CD14-positive monocyte (primary cell): ENCODE data around the gene FAM20C. TPM values are rescaled to one million over a fixed set of nuclear protein-coding genes. Genes with fewer than 3 reads are reported as not detected.

Source experiments
- DNase-seq, 3 donors: peaks; one replicate each; pipeline ENCODE4 v3.0.0-alpha.2; 2011 to 2022
- H2AFZ ChIP-seq: 2 replicates; pipeline ENCODE4 v1.6.0; 2012; ENCODE audit warnings: mild to moderate bottlenecking, low read depth, low read length, inconsistent platforms; ENCODE audit not compliant: insufficient read depth, poor library complexity, severe bottlenecking
- H3K27ac ChIP-seq, 2 donors: 1 replicate in 1 of 2; 2 replicates in 1 of 2; pipeline ENCODE4 v1.5.1; 2012 to 2013; ENCODE audit warnings: low read length in 2 of 2, control low read depth in 1 of 2, inconsistent platforms in 1 of 2, low read depth in 1 of 2, mild to moderate bottlenecking in 1 of 2
- H3K27me3 ChIP-seq, 2 donors: one replicate each; pipeline versions ENCODE4 v1.6.0 to v1.6.1; 2011 to 2013; ENCODE audit warnings: low read length in 2 of 2; ENCODE audit not compliant: control insufficient read depth in 2 of 2, insufficient read depth in 2 of 2
- H3K36me3 ChIP-seq, 2 donors: replicated peaks in 1 of 2; 1 replicate in 1 of 2; 2 replicates in 1 of 2; pipeline versions ENCODE4 v1.5.1 to v1.6.1; 2012 to 2013; ENCODE audit warnings: low read length in 2 of 2, control low read depth in 1 of 2, inconsistent platforms in 1 of 2, mild to moderate bottlenecking in 1 of 2; ENCODE audit not compliant: insufficient read depth in 2 of 2, control insufficient read depth in 1 of 2
- H3K4me1 ChIP-seq, 2 donors: 1 replicate in 1 of 2; 2 replicates in 1 of 2; pipeline versions ENCODE4 v1.5.1 to v1.6.1; 2012 to 2013; ENCODE audit warnings: low read length in 2 of 2, control low read depth in 1 of 2, inconsistent platforms in 1 of 2, mild to moderate bottlenecking in 1 of 2, moderate library complexity in 1 of 2; ENCODE audit not compliant: insufficient read depth in 2 of 2, control insufficient read depth in 1 of 2
- H3K4me2 ChIP-seq: replicated peaks from 2 replicates; pipeline ENCODE3; 2012; ENCODE audit warnings: low read length, moderate library complexity, mild to moderate bottlenecking; ENCODE audit not compliant: poor library complexity, severe bottlenecking; ENCODE audit errors: extremely low read depth
- H3K4me3 ChIP-seq, 3 experiments: fragments of 200-600 bp in 1 of 3; sonication (generic) in 1 of 3; replicated peaks in 1 of 3; 1 replicate in 2 of 3; 2 replicates in 1 of 3; pipeline ENCODE4 v1.5.1; 2011 to 2013; ENCODE audit warnings: low read length in 3 of 3, mild to moderate bottlenecking in 3 of 3, control low read depth in 2 of 3, low read depth in 2 of 3, inconsistent platforms in 1 of 3, moderate library complexity in 1 of 3
- H3K79me2 ChIP-seq: 2 replicates; pipeline ENCODE4 v1.6.0; 2012; ENCODE audit warnings: mild to moderate bottlenecking, control low read depth, inconsistent platforms, low read length, moderate library complexity; ENCODE audit not compliant: insufficient read depth
- H3K9ac ChIP-seq: 2 replicates; pipeline ENCODE4 v1.6.0; 2017; ENCODE audit warnings: low read length, mild to moderate bottlenecking; ENCODE audit not compliant: insufficient read depth, poor library complexity, severe bottlenecking
- H3K9me3 ChIP-seq, 2 donors: replicated peaks in 1 of 2; 1 replicate in 1 of 2; 2 replicates in 1 of 2; pipeline versions ENCODE4 v1.5.1 to v1.6.1; 2012 to 2013; ENCODE audit warnings: low read length in 2 of 2, control low read depth in 1 of 2; ENCODE audit not compliant: control insufficient read depth in 1 of 2, insufficient read depth in 1 of 2
- H4K20me1 ChIP-seq: 2 replicates; pipeline ENCODE4 v1.6.0; 2012; ENCODE audit warnings: mild to moderate bottlenecking, low read length, control low read depth, moderate library complexity; ENCODE audit not compliant: insufficient read depth
- H3K27ac Mint-ChIP-seq, 7 donors: one replicate each; pipeline ENCODE4 v1.8.0; 2020; ENCODE audit warnings: mild to moderate bottlenecking in 7 of 7, mixed read lengths in 7 of 7, moderate library complexity in 6 of 7, inconsistent platforms in 2 of 7
- H3K27me3 Mint-ChIP-seq, 3 donors: one replicate each; pipeline ENCODE4 v1.8.0; 2021 to 2022; ENCODE audit warnings: low read depth in 3 of 3, mild to moderate bottlenecking in 3 of 3, mixed read lengths in 3 of 3, moderate library complexity in 3 of 3, inconsistent platforms in 1 of 3
- H3K36me3 Mint-ChIP-seq, 2 donors: one replicate each; pipeline ENCODE4 v1.8.0; 2020; ENCODE audit warnings: mixed read lengths in 2 of 2, inconsistent platforms in 1 of 2, mild to moderate bottlenecking in 1 of 2
- H3K4me1 Mint-ChIP-seq: one replicate; pipeline ENCODE4 v1.8.0; 2020; ENCODE audit warnings: mild to moderate bottlenecking, mixed read lengths
- H3K4me3 Mint-ChIP-seq, 2 donors: one replicate each; pipeline ENCODE4 v1.8.0; 2020; ENCODE audit warnings: mild to moderate bottlenecking in 2 of 2, mixed read lengths in 2 of 2, moderate library complexity in 1 of 2
- H3K9me3 Mint-ChIP-seq, 7 donors: one replicate each; pipeline ENCODE4 v1.8.0; 2020 to 2022; ENCODE audit warnings: mixed read lengths in 7 of 7, mild to moderate bottlenecking in 6 of 7, moderate library complexity in 6 of 7, inconsistent platforms in 2 of 7
- CTCF ChIP-seq: fragments of 200-600 bp; IDR thresholded peaks from one replicate; pipeline ENCODE4 v1.8.0; 2022; ENCODE audit warnings: antibody characterized with exemption, mild to moderate bottlenecking
- WGBS: methylation state at CpG from one replicate; pipeline ENCODE4 v1.1.5; 2013; ENCODE audit warnings: missing lambda C conversion rate; ENCODE audit not compliant: insufficient coverage; 5-methylcytosine and 5-hydroxymethylcytosine counted together
- intact Hi-C, 2 donors: fragments of 100-400 bp; cut with micrococcal nuclease; formaldehyde crosslinking; loops; one replicate each; pipeline versions ENCODE4 v1.15.0 to v1.15.1; 2023
- polyA plus RNA-seq, 3 donors: library from polyadenylated mRNA; depleted of rRNA in 1 of 3; unstranded in 2 of 3; stranded (reverse) in 1 of 3; fragments of 300-500 nt in 2 of 3; fragments of >200 nt in 1 of 3; fragmentation: Illumina TruSeq in 2 of 3; gene quantifications; 1 replicate in 2 of 3; 2 replicates in 1 of 3; pipeline ENCODE4 v1.2.3, GENCODE V29; 2012 to 2021

The FAM20C gene
- polyA plus RNA-seq, 3 donors: 1.2 to 32.2 (median 1.5) TPM

GRCh38 chr7:288671-289101 is 96.3 kb downstream of the FAM20C start:
- no peak overlapping the region for H3K4me3 ChIP-seq
- no peaks in the 10 kb centered on the region for H3K79me2 ChIP-seq
- TF ChIP-seq CTCF: no peak
- Mint-ChIP-seq H3K27ac (no peak overlapping the region), H3K4me1 (no peaks in the 10 kb centered on the region), H3K27me3 (peaks cover 35 to 77% (median 66%) of the 10 kb centered on the region in 3 donors), H3K9me3 (peaks cover 0 to 7% (median 0%) of the 10 kb centered on the region in 7 donors), H3K4me3 (peak overlapping the region in 1 of 2 donors; percentile 73), H3K36me3 (no peaks in the 10 kb centered on the region)
- 83% methylated on average over 7 of the region's 14 CpGs for WGBS
- H3K9me3 ChIP-seq: no peaks in the 10 kb centered on the region
- no peak overlapping the region for H3K4me2 ChIP-seq
- H3K4me1 ChIP-seq: no peaks in the 10 kb centered on the region
- H3K27ac ChIP-seq: no peak overlapping the region
- H4K20me1 ChIP-seq: no peaks in the 10 kb centered on the region
- no peak overlapping the region for H3K9ac ChIP-seq
- no peaks in the 10 kb centered on the region for H3K36me3 ChIP-seq
- no peak overlapping the region for H2AFZ ChIP-seq
- H3K27me3 ChIP-seq: peaks cover 16 to 40% of the 10 kb centered on the region in 2 donors
- DNase-seq: no peak
- intact Hi-C loops: no loop called here

DNA sequence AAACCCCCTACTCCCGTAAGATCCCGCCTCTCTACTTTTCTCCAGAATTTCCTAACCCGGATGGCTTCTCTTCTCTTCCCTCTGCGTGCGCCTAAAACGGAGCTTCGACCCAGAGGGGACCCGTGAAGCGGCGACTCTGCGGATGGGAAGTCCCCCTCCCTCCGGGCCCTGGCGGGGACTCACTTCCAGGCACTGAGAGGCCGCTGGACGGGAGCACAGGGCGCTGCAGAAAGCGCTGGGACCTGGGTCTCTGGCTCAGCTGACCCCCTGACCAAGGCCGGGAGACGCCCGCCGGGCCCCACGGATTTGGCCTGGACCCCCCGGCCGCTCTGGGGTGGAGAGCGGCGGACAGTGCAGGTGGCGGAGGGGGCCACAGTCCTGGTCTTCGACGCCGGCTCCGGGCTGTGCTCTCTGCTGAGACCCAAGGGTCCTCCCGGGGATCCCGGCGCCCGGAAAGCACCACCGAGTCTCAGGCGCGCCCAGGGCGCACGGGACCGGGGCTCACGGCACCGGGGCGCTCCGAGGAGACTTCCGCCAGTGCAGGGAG is 96.9 kb downstream of the FAM20C start:
- no peak for DNase-seq
- H3K9ac ChIP-seq: no peak overlapping the region
- H3K27me3 ChIP-seq: peaks cover 16 to 40% of the 10 kb centered on the region in 2 donors
- H3K36me3 ChIP-seq: no peaks in the 10 kb centered on the region
- H3K9me3 ChIP-seq: no peaks in the 10 kb centered on the region
- no peak overlapping the region for H3K4me2 ChIP-seq
- Mint-ChIP-seq H3K4me1 (no peaks in the 10 kb centered on the region), H3K9me3 (peaks cover 0 to 7% (median 0%) of the 10 kb centered on the region in 7 donors), H3K4me3 (peak overlapping the region in 1 of 2 donors; percentile 73), H3K27me3 (peaks cover 36 to 81% (median 62%) of the 10 kb centered on the region in 3 donors), H3K27ac (peak overlapping the region in 1 of 7 donors; percentile 54), H3K36me3 (no peaks in the 10 kb centered on the region)
- whole genome bisulfite sequencing: 15% methylated on average over 44 of the region's 46 CpGs
- H3K4me1 ChIP-seq: no peaks in the 10 kb centered on the region
- no peaks in the 10 kb centered on the region for H3K79me2 ChIP-seq
- no peak overlapping the region for H3K27ac ChIP-seq
- no peaks in the 10 kb centered on the region for H4K20me1 ChIP-seq
- no peak for TF ChIP-seq CTCF
- no peak overlapping the region for H2AFZ ChIP-seq
- intact Hi-C loops: no loop called here
- no peak overlapping the region for H3K4me3 ChIP-seq
